HepG2 (cell line): ENCODE results near the gene ZNF17. TPM values are rescaled to one million over a fixed set of nuclear protein-coding genes. Genes with fewer than 3 reads are reported as not detected.

ENCODE experiments used
- CC2D1A ChIP-seq: sonication (generic); formaldehyde crosslinking; IDR thresholded peaks from 2 replicates; pipeline ENCODE4 v1.8.1; 2023; ENCODE audit warnings: mild to moderate bottlenecking, missing genetic modification reagents
- DRAP1 ChIP-seq: IDR thresholded peaks from 2 replicates; pipeline ENCODE4 v1.6.1; 2016; ENCODE audit warnings: missing genetic modification reagents, missing compliant biosample characterization
- EED ChIP-seq: sonication (generic); formaldehyde crosslinking; IDR thresholded peaks from 2 replicates; pipeline ENCODE4 v1.5.0; 2020; ENCODE audit warnings: mild to moderate bottlenecking, missing genetic modification reagents
- ELF1 ChIP-seq: sonication (generic); formaldehyde crosslinking; IDR thresholded peaks from 2 replicates; pipeline ENCODE4 v1.4.0; 2020; ENCODE audit warnings: missing genetic modification reagents
- ETV6 ChIP-seq: sonication (generic); formaldehyde crosslinking; conservative IDR thresholded peaks from 2 replicates; pipeline ENCODE4 v1.4.0; 2020; ENCODE audit warnings: missing genetic modification reagents
- MATR3 ChIP-seq: sonication (generic); formaldehyde crosslinking; IDR thresholded peaks from 2 replicates; pipeline ENCODE4 v1.4.0; 2020; ENCODE audit warnings: missing genetic modification reagents
- MTF1 ChIP-seq: sonication (generic); formaldehyde crosslinking; IDR thresholded peaks from 2 replicates; pipeline ENCODE4 v1.5.0; 2020; ENCODE audit warnings: missing genetic modification reagents
- NR0B2 ChIP-seq: sonication (generic); formaldehyde crosslinking; IDR thresholded peaks from 2 replicates; pipeline ENCODE4 v1.4.0; 2020; ENCODE audit warnings: mild to moderate bottlenecking, missing genetic modification reagents
- PPARG ChIP-seq: conservative IDR thresholded peaks from 2 replicates; pipeline ENCODE4 v1.6.1; 2016; ENCODE audit warnings: missing biosample characterization, missing genetic modification reagents
- PTBP1 ChIP-seq: fragments of 200-400 bp; formaldehyde crosslinking; IDR thresholded peaks from 2 replicates; pipeline ENCODE4 v1.6.1; 2018; ENCODE audit warnings: low read length, low read depth; ENCODE audit not compliant: poor library complexity, severe bottlenecking
- RBM22 ChIP-seq: fragments of 200-400 bp; formaldehyde crosslinking; optimal IDR thresholded peaks from 2 replicates; pipeline ENCODE3; 2017; ENCODE audit warnings: mild to moderate bottlenecking, low read length, moderate library complexity
- SAFB2 ChIP-seq: sonication (generic); formaldehyde crosslinking; IDR thresholded peaks from 2 replicates; pipeline ENCODE4 v1.5.1; 2020; ENCODE audit warnings: missing genetic modification reagents, low read depth, mild to moderate bottlenecking, borderline replicate concordance
- SMC3 ChIP-seq: IDR thresholded peaks from 2 replicates; pipeline ENCODE4 v1.6.1; 2011; ENCODE audit warnings: low read length, improper control_type of control experiment
- THRA ChIP-seq: sonication (generic); formaldehyde crosslinking; IDR thresholded peaks from 2 replicates; pipeline ENCODE4 v1.4.0; 2020; ENCODE audit warnings: missing genetic modification reagents, borderline replicate concordance
- ZBTB1 ChIP-seq: sonication (generic); formaldehyde crosslinking; IDR thresholded peaks from 2 replicates; pipeline ENCODE4 v1.4.0; 2020; ENCODE audit warnings: missing genetic modification reagents, borderline replicate concordance
- ZNF253 ChIP-seq: sonication (generic); formaldehyde crosslinking; IDR thresholded peaks from 2 replicates; pipeline ENCODE4 v1.8.0; 2022; ENCODE audit warnings: mild to moderate bottlenecking, missing genetic modification reagents, borderline replicate concordance
- ZNF264 ChIP-seq: sonication (generic); formaldehyde crosslinking; IDR thresholded peaks from 2 replicates; pipeline ENCODE4 v1.4.0; 2020; ENCODE audit warnings: missing genetic modification reagents
- ZNF550 ChIP-seq: sonication (generic); formaldehyde crosslinking; IDR thresholded peaks from 2 replicates; pipeline ENCODE4 v1.4.0; 2020; ENCODE audit warnings: mild to moderate bottlenecking, missing genetic modification reagents, borderline replicate concordance
- ZNF678 ChIP-seq: sonication (generic); formaldehyde crosslinking; IDR thresholded peaks from 2 replicates; pipeline ENCODE4 v1.4.0; 2020; ENCODE audit warnings: mild to moderate bottlenecking, missing genetic modification reagents
- ZNF780A ChIP-seq: sonication (generic); formaldehyde crosslinking; IDR thresholded peaks from 2 replicates; pipeline ENCODE4 v1.8.0; 2022; ENCODE audit warnings: mild to moderate bottlenecking, missing genetic modification reagents, moderate library complexity
- ZNF782 ChIP-seq: sonication (generic); formaldehyde crosslinking; IDR thresholded peaks from 2 replicates; pipeline ENCODE4 v1.4.0; 2020; ENCODE audit warnings: missing genetic modification reagents, mild to moderate bottlenecking, borderline replicate concordance
- ZNF788 ChIP-seq: sonication (generic); formaldehyde crosslinking; IDR thresholded peaks from 2 replicates; pipeline ENCODE4 v1.5.0; 2020; ENCODE audit warnings: mild to moderate bottlenecking, missing genetic modification reagents, borderline replicate concordance
- ZSCAN25 ChIP-seq: sonication (generic); formaldehyde crosslinking; IDR thresholded peaks from 2 replicates; pipeline ENCODE4 v1.8.0; 2022; ENCODE audit warnings: mild to moderate bottlenecking, missing genetic modification reagents
- ZSCAN29 ChIP-seq: sonication (generic); formaldehyde crosslinking; conservative IDR thresholded peaks from 2 replicates; pipeline ENCODE4 v1.4.0; 2020; ENCODE audit warnings: mild to moderate bottlenecking, missing genetic modification reagents
- ZSCAN31 ChIP-seq: sonication (generic); formaldehyde crosslinking; IDR thresholded peaks from 2 replicates; pipeline ENCODE4 v1.5.0; 2020; ENCODE audit warnings: low read depth, mild to moderate bottlenecking, missing genetic modification reagents
- polyA plus RNA-seq, 8 experiments: library from polyadenylated mRNA; depleted of rRNA in 3 of 8; stranded (reverse) in 7 of 8; unstranded in 1 of 8; fragments of >200 nt; fragmentation: Illumina TruSeq in 4 of 8; extraction: Trizol in 4 of 8; gene quantifications; 2 replicates each; pipeline versions ENCODE4 v1.2.1 to v1.2.3, GENCODE V29; 2011 to 2016; ENCODE audit warnings: low read depth in 4 of 8, missing spikeins in 1 of 8, mixed read lengths in 1 of 8; ENCODE audit not compliant: insufficient read depth in 1 of 8
- total RNA-seq, 5 experiments: library from RNA; depleted of rRNA; stranded (reverse); fragments of >200 nt; fragmentation: Illumina TruSeq; extraction: Trizol; gene quantifications; 2 replicates each; pipeline ENCODE4 v1.2.3, GENCODE V29; 2016; ENCODE audit warnings: low read depth in 1 of 5
- TF ChIP-seq, protein P1 (sequence below): sonication (generic); formaldehyde crosslinking; IDR thresholded peaks from 2 replicates; pipeline ENCODE4 v1.4.0; 2020; ENCODE audit warnings: missing genetic modification reagents
- TF ChIP-seq, protein P2 (sequence below): sonication (generic); formaldehyde crosslinking; IDR thresholded peaks from 2 replicates; pipeline ENCODE4 v1.4.0; 2020; ENCODE audit warnings: mild to moderate bottlenecking, missing genetic modification reagents

Gene ZNF17
- total and polyA plus RNA-seq, 2 of the 13 experiments (the other 11 are each of a cell fraction or from before 2014, with no cell fraction given) = 3.7 to 10.1 TPM

GRCh38 chr19:57362997-57363687 is 47.8 kb upstream of the ZNF17 start, which contains the start of the genes TRAPPC2B and ZNF547 (continued):
- TF ChIP-seq, protein P1, sequence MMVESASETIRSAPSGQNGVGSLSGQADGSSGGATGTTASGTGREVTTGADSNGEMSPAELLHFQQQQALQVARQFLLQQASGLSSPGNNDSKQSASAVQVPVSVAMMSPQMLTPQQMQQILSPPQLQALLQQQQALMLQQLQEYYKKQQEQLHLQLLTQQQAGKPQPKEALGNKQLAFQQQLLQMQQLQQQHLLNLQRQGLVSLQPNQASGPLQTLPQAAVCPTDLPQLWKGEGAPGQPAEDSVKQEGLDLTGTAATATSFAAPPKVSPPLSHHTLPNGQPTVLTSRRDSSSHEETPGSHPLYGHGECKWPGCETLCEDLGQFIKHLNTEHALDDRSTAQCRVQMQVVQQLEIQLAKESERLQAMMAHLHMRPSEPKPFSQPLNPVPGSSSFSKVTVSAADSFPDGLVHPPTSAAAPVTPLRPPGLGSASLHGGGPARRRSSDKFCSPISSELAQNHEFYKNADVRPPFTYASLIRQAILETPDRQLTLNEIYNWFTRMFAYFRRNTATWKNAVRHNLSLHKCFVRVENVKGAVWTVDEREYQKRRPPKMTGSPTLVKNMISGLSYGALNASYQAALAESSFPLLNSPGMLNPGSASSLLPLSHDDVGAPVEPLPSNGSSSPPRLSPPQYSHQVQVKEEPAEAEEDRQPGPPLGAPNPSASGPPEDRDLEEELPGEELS (CRISPR knock-in tag) = peak; percentile 49; the same call in 1 of the 2 replicates
- TF ChIP-seq ZBTB1 (CRISPR knock-in tag) (no peak), ELF1 (peak; percentile 92), DRAP1 (CRISPR knock-in tag) (peak; percentile 75), ZNF780A (CRISPR knock-in tag) (no peak), MATR3 (CRISPR knock-in tag) (no peak), THRA (CRISPR knock-in tag) (peak; percentile 17; the same call in 1 of the 2 replicates), SAFB2 (no peak), PPARG (CRISPR knock-in tag) (no peak), CC2D1A (CRISPR knock-in tag) (no peak), SMC3 (peak; percentile 27), RBM22 (no peak), EED (CRISPR knock-in tag) (no peak; the same call in 1 of the 2 replicates), ETV6 (CRISPR knock-in tag) (no peak), ZSCAN29 (CRISPR knock-in tag) (0 out of 2 replicates have a peak, but pooled peaks have one; percentile 48), ZNF253 (CRISPR knock-in tag) (no peak), ZNF264 (CRISPR knock-in tag) (no peak), ZNF550 (CRISPR knock-in tag) (no peak), ZSCAN31 (peak; percentile 49), ZSCAN25 (CRISPR knock-in tag) (peak; percentile 58; the same call in 1 of the 2 replicates), ZNF788 (peak; percentile 82; the same call in 1 of the 2 replicates), ZNF782 (no peak), ZNF678 (no peak), NR0B2 (CRISPR knock-in tag) (no peak), PTBP1 (no peak), MTF1 (CRISPR knock-in tag) (no peak)
- TF ChIP-seq, protein P2, sequence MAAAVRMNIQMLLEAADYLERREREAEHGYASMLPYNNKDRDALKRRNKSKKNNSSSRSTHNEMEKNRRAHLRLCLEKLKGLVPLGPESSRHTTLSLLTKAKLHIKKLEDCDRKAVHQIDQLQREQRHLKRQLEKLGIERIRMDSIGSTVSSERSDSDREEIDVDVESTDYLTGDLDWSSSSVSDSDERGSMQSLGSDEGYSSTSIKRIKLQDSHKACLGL (CRISPR knock-in tag) = no peak
